Loucy (cell line): ENCODE results near the gene PARP12.

Experiments used
- H2AFZ ChIP-seq: fragments of 200-600 bp; sonication (generic); 2 replicates; pipeline ENCODE4 v1.6.0; 2016; ENCODE audit warnings: antibody characterized with exemption, mild to moderate bottlenecking, low read length, moderate library complexity
- H3F3A ChIP-seq: fragments of 200-600 bp; 2 replicates; pipeline ENCODE4 v1.6.0; 2016; ENCODE audit warnings: antibody characterized with exemption, low read depth, mild to moderate bottlenecking
- H3K27me3 ChIP-seq: fragments of 200-600 bp; sonication (generic); 2 replicates; pipeline ENCODE4 v1.6.1; 2014; ENCODE audit warnings: low read length, mild to moderate bottlenecking; ENCODE audit not compliant: insufficient read depth, poor library complexity, severe bottlenecking
- H3K36me3 ChIP-seq: fragments of 200-600 bp; sonication (generic); 2 replicates; pipeline ENCODE4 v1.6.1; 2016; ENCODE audit warnings: low read length; ENCODE audit not compliant: insufficient read depth
- H3K4me1 ChIP-seq: fragments of 200-600 bp; sonication (generic); 2 replicates; pipeline ENCODE4 v1.5.1; 2014; ENCODE audit warnings: low read length, mild to moderate bottlenecking; ENCODE audit not compliant: insufficient read depth, poor library complexity, severe bottlenecking
- H3K4me2 ChIP-seq: fragments of 200-600 bp; sonication (generic); 2 replicates; pipeline ENCODE4 v1.6.0; 2014; ENCODE audit warnings: antibody characterized with exemption, low read length, low read depth, mild to moderate bottlenecking; ENCODE audit not compliant: poor library complexity, severe bottlenecking
- H3K4me3 ChIP-seq: fragments of 200-600 bp; sonication (generic); 2 replicates; pipeline ENCODE4 v1.5.1; 2014; ENCODE audit warnings: low read length, mild to moderate bottlenecking, mixed read lengths; ENCODE audit not compliant: poor library complexity, severe bottlenecking
- H3K79me2 ChIP-seq: fragments of 200-600 bp; sonication (generic); 2 replicates; pipeline ENCODE4 v1.6.1; 2014; ENCODE audit warnings: low read length; ENCODE audit not compliant: insufficient read depth
- H3K9ac ChIP-seq: fragments of 200-600 bp; sonication (generic); 2 replicates; pipeline ENCODE4 v1.6.0; 2014; ENCODE audit warnings: mild to moderate bottlenecking, low read depth, low read length, moderate library complexity; ENCODE audit not compliant: poor library complexity, severe bottlenecking
- H3K9me2 ChIP-seq: fragments of 200-600 bp; sonication (generic); replicated peaks from 2 replicates; pipeline ENCODE4 v1.6.1; 2016; ENCODE audit warnings: low read depth, low read length, mixed read lengths
- H3K9me3 ChIP-seq: fragments of 200-600 bp; sonication (generic); 2 replicates; pipeline ENCODE4 v1.6.1; 2014; ENCODE audit warnings: mild to moderate bottlenecking, antibody characterized with exemption, low read length, low read depth; ENCODE audit not compliant: insufficient read depth
- H4K20me1 ChIP-seq: fragments of 200-600 bp; sonication (generic); 2 replicates; pipeline ENCODE4 v1.6.0; 2014; ENCODE audit warnings: antibody characterized with exemption, low read length, mild to moderate bottlenecking; ENCODE audit not compliant: insufficient read depth, poor library complexity, severe bottlenecking
- CTCF ChIP-seq: fragments of 200-600 bp; sonication (generic); conservative IDR thresholded peaks from 2 replicates; pipeline ENCODE4 v1.5.1; 2014; ENCODE audit warnings: mild to moderate bottlenecking, antibody characterized with exemption, low read length
- EZH2phosphoT487 ChIP-seq: fragments of 200-600 bp; IDR thresholded peaks from 2 replicates; pipeline ENCODE4 v1.6.1; 2018; ENCODE audit warnings: antibody characterized with exemption, mild to moderate bottlenecking, moderate library complexity, borderline replicate concordance

Gene PARP12

GRCh38 chr7:140080919-140081318, 18.2 kb upstream of the PARP12 start:
- no peak for TF ChIP-seq CTCF
- TF ChIP-seq EZH2phosphoT487 = no peak
- H2AFZ ChIP-seq = no peak overlapping the region
- H3K9me2 ChIP-seq = no peaks in the 10 kb centered on the region
- H3F3A ChIP-seq = no peaks in the 10 kb centered on the region; the same call in 1 of the 2 replicates
- no peaks in the 10 kb centered on the region for H4K20me1 ChIP-seq
- H3K79me2 ChIP-seq = no peaks in the 10 kb centered on the region
- H3K4me2 ChIP-seq = no peak overlapping the region
- no peak overlapping the region for H3K9ac ChIP-seq
- H3K9me3 ChIP-seq = no peaks in the 10 kb centered on the region
- H3K27me3 ChIP-seq = no peaks in the 10 kb centered on the region
- H3K4me3 ChIP-seq = no peak overlapping the region
- no peaks in the 10 kb centered on the region for H3K36me3 ChIP-seq
- peaks cover 35% of the 10 kb centered on the region for H3K4me1 ChIP-seq

DNA sequence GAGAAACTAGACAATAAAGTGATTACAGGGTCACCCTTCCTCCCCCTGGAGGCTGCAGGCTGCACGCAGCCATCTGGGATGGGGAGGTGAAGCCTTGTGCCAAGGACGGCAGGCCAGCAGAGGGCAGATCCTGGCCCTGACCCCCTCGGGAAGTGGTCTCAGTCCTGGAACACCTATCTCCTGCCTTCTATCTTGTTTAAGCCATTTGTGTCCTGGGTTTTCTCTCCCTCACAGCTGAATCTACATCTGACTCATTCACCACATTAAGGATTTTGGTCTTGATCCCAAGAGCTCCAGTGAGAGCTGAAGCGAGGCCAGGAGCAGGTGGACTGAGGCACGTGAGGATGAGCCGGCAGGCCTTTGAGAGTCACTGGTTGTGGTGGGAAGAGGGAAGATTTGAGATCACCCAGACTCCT, 16.4 kb upstream of the PARP12 start:
- Histone ChIP-seq H3K9ac (no peak overlapping the region), H3K9me2 (no peaks in the 10 kb centered on the region), H3K27me3 (no peaks in the 10 kb centered on the region), H3K4me2 (no peak overlapping the region), H3K79me2 (no peaks in the 10 kb centered on the region), H3F3A (no peaks in the 10 kb centered on the region), H4K20me1 (no peaks in the 10 kb centered on the region), H3K9me3 (no peaks in the 10 kb centered on the region), H2AFZ (no peak overlapping the region), H3K4me3 (no peak overlapping the region), H3K36me3 (no peaks in the 10 kb centered on the region), H3K4me1 (peaks cover 18% of the 10 kb centered on the region)
- TF ChIP-seq EZH2phosphoT487 = no peak
- peak; percentile 60 for TF ChIP-seq CTCF

- no peak overlapping the region for H3K9ac ChIP-seq
These were observed 15.6 kb upstream of the PARP12 start for GRCh38 chr7:140078392-140078791.

More at GRCh38 chr7:140078392-140078791, 15.6 kb upstream of the PARP12 start:
- no peaks in the 10 kb centered on the region for H3K9me2 ChIP-seq
- no peak overlapping the region for H3K4me2 ChIP-seq
- no peaks in the 10 kb centered on the region for H3K79me2 ChIP-seq
- H3K4me1 ChIP-seq = peaks cover 11% of the 10 kb centered on the region
- H2AFZ ChIP-seq = no peak overlapping the region
- no peaks in the 10 kb centered on the region for H3K36me3 ChIP-seq
- no peaks in the 10 kb centered on the region for H3K9me3 ChIP-seq
- no peak for TF ChIP-seq EZH2phosphoT487
- TF ChIP-seq CTCF = no peak
- no peak overlapping the region for H3K4me3 ChIP-seq
- no peaks in the 10 kb centered on the region for H3F3A ChIP-seq
- H4K20me1 ChIP-seq = no peaks in the 10 kb centered on the region
- H3K27me3 ChIP-seq = no peaks in the 10 kb centered on the region
